Kidney (tissue), 14 donors: ENCODE results near the gene CORIN. TPM values are rescaled to one million over a fixed set of nuclear protein-coding genes. Genes with fewer than 3 reads are reported as not detected.

ENCODE experiments used
- DNase-seq, 5 donors: peaks; one replicate each; pipeline ENCODE4 v3.0.0-alpha.2; 2013 to 2020
- FAIRE-seq: peaks from 2 replicates; lab custom pipeline; 2012; peaks lifted over from hg19 to GRCh38; lab: Jason Lieb, UNC
- H3K27ac ChIP-seq, 2 donors: one replicate each; pipeline ENCODE4 v1.7.0; 2013; ENCODE audit warnings: low read depth in 2 of 2, low read length in 2 of 2, inconsistent platforms in 1 of 2
- H3K27me3 ChIP-seq: one replicate; pipeline ENCODE4 v1.7.1; 2013; ENCODE audit warnings: low read length, inconsistent platforms; ENCODE audit not compliant: control insufficient read depth, insufficient read depth
- H3K36me3 ChIP-seq, 3 donors: one replicate each; pipeline versions ENCODE4 v1.7.0 to v1.7.1; 2013; ENCODE audit warnings: low read length in 3 of 3, control low read depth in 1 of 3, inconsistent platforms in 1 of 3; ENCODE audit not compliant: insufficient read depth in 3 of 3, control insufficient read depth in 2 of 3
- H3K4me1 ChIP-seq, 3 donors: one replicate each; pipeline versions ENCODE4 v1.7.0 to v1.7.1; 2013; ENCODE audit warnings: low read length in 3 of 3, inconsistent platforms in 1 of 3, low read depth in 1 of 3; ENCODE audit not compliant: control insufficient read depth in 2 of 3, insufficient read depth in 2 of 3
- H3K4me3 ChIP-seq, 3 donors: one replicate each; pipeline versions ENCODE4 v1.7.0 to v1.8.1; 2013; ENCODE audit warnings: low read length in 3 of 3, control low read depth in 1 of 3, inconsistent platforms in 1 of 3
- H3K9ac ChIP-seq, 3 donors: one replicate each; pipeline versions ENCODE4 v1.7.0 to v1.7.1; 2013; ENCODE audit warnings: low read length in 3 of 3, control low read depth in 1 of 3, inconsistent platforms in 1 of 3
- H3K9me3 ChIP-seq, 3 donors: one replicate each; pipeline versions ENCODE4 v1.7.0 to v1.7.1; 2013; ENCODE audit warnings: low read length in 3 of 3, control low read depth in 1 of 3, inconsistent platforms in 1 of 3; ENCODE audit not compliant: control insufficient read depth in 2 of 3, insufficient read depth in 1 of 3
- CTCF ChIP-seq: IDR thresholded peaks from 3 replicates; pipeline ENCODE4 v1.5.1; 2012; ENCODE audit warnings: mild to moderate bottlenecking, moderate library complexity, borderline replicate concordance; ENCODE audit not compliant: insufficient read depth; ENCODE audit errors: extremely low read depth
- intact Hi-C: fragments of 100-400 bp; cut with DNase I; formaldehyde crosslinking; loops from one replicate; pipeline ENCODE4 v1.11.1; 2022
- polyA plus RNA-seq: library from polyadenylated mRNA; stranded (reverse); fragments of 350-450 nt; fragmentation: Illumina TruSeq; extraction: RNeasy Lipid Tissue Mini Kit (QIAGEN cat#74804); gene quantifications from one replicate; pipeline ENCODE4 v1.2.3, GENCODE V29; 2014; ENCODE audit warnings: low read depth, low replicate concordance; ENCODE audit not compliant: insufficient read depth
- total RNA-seq: library from RNA; stranded (reverse); fragmentation: NEBNext Ultra II Directional; extraction: Animal tissue kit (Norgen Biotek cat#: 25700); gene quantifications from one replicate; pipeline ENCODE4 v1.2.1, GENCODE V29; 2021
- donor health status: control.
- donor health status: control.
- donor health status: control.
- donor health status: control.
- donor health status: control.
- donor health status: DM: yes; HTN: yes; CAD: no.
- donor health status: Normal renal cell carcinoma (clear cell type).

Gene CORIN
- total and polyA plus RNA-seq, 2 donors from 2014 or later: 0.75 to 2.6 TPM

GRCh38 chr4:47856713-47857112 is 18.8 kb upstream of the CORIN start:
- Histone ChIP-seq H3K4me3 (no peak overlapping the region), H3K4me1 (no peaks in the 10 kb centered on the region), H3K27ac (no peak overlapping the region), H3K27me3 (no peaks in the 10 kb centered on the region), H3K9me3 (no peaks in the 10 kb centered on the region), H3K9ac (no peak overlapping the region), H3K36me3 (peaks cover 0 to 2% (median 0%) of the 10 kb centered on the region in 3 donors)
- intact Hi-C loops: no loop called here
- FAIRE-seq (peak; percentile 44), DNase-seq (no peak)
- TF ChIP-seq CTCF: no peak

DNA sequence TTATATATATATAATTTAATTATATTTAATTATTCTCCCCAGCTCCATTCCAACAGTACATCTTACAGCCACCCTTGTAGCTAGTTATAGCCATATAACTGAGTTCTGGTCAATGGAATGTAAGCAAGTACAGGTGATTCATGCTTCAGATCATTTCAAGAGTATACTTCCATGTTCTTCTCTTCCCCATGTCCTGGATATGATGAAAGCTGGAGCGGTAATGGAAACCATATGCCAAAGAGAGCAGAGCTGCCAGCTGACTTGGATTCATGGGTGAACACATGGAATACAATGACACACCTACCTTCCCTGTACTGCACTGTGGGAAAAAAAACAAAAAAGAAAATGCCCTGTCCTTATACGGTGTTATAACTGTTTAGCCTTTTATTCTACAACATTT is 17.5 kb upstream of the CORIN start:
- H3K36me3 ChIP-seq: peaks cover 0 to 5% (median 5%) of the 10 kb centered on the region in 3 donors
- peak in 1 of 5 donors; percentile 15 for DNase-seq
- H3K27ac ChIP-seq: no peak overlapping the region
- no peak overlapping the region for H3K9ac ChIP-seq
- intact Hi-C loops: no loop called here
- FAIRE-seq: no peak
- no peak for TF ChIP-seq CTCF
- H3K4me1 ChIP-seq: no peaks in the 10 kb centered on the region
- no peak overlapping the region for H3K4me3 ChIP-seq
- H3K27me3 ChIP-seq: no peaks in the 10 kb centered on the region
- H3K9me3 ChIP-seq: no peaks in the 10 kb centered on the region

- intact Hi-C loops: no loop called here
- Histone ChIP-seq H3K27ac (no peak overlapping the region), H3K27me3 (no peaks in the 10 kb centered on the region), H3K36me3 (peaks cover 0 to 8% (median 5%) of the 10 kb centered on the region in 3 donors), H3K4me3 (no peak overlapping the region), H3K9me3 (no peaks in the 10 kb centered on the region), H3K4me1 (no peaks in the 10 kb centered on the region), H3K9ac (no peak overlapping the region)
- TF ChIP-seq CTCF: no peak
- DNase-seq: peak in 1 of 5 donors; percentile 67
- FAIRE-seq: no peak
These were observed 14.3 kb upstream of the CORIN start for GRCh38 chr4:47852136-47852535.

DNA sequence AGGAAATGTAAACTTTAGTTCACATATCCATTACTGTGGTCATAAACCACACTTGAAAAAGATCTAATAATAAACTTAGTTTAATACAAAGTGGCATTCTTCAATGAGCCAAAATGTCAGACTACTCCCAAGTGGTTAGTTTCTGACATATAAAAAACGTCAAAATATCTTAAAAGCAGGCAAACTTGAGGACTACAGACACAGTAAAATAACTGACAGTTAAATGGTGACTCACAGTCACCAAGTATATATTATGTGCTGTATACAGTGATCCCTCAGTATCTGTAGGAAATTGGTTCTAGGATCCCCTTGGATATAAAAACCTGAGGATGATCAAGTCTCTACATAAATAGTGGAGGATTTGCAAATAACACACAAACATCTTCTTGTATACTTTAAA is 11.6 kb upstream of the CORIN start:
- H3K4me1 ChIP-seq: no peaks in the 10 kb centered on the region
- no peak overlapping the region for H3K9ac ChIP-seq
- no peak for TF ChIP-seq CTCF
- no peak overlapping the region for H3K27ac ChIP-seq
- DNase-seq: no peak
- no peaks in the 10 kb centered on the region for H3K27me3 ChIP-seq
- H3K9me3 ChIP-seq: no peaks in the 10 kb centered on the region
- FAIRE-seq: no peak
- intact Hi-C loops: no loop called here
- H3K36me3 ChIP-seq: peaks cover 0 to 8% (median 5%) of the 10 kb centered on the region in 3 donors
- H3K4me3 ChIP-seq: no peak overlapping the region
